Measurements from ENCODE around the gene TNFRSF11A. TPM values are rescaled to one million over a fixed set of nuclear protein-coding genes. Genes with fewer than 3 reads are reported as not detected.

TNFRSF11A gene
- total and polyA plus RNA-seq, 10 donors = 0.29 to 11.8 (median 4.2) TPM

- H3K9me3 ChIP-seq = no peaks in the 10 kb centered on the region
- DNase-seq = no peak
- H3K36me3 ChIP-seq = no peaks in the 10 kb centered on the region
- peaks cover 0 to 14% (median under 1%) of the 10 kb centered on the region in 6 donors for H3K4me1 ChIP-seq
- H3K4me3 ChIP-seq = no peak overlapping the region
- peaks cover 0 to 40% (median 0%) of the 10 kb centered on the region in 7 donors for H3K27me3 ChIP-seq (replicated peaks in 1 of 7)
- no peak overlapping the region for H3K27ac ChIP-seq
- no peak for TF ChIP-seq POLR2AphosphoS5 (IDR thresholded peaks at IDR 0.05)
- intact Hi-C loops (cut with DNase I; ENCODE audit: low total_unique reads) = no loop called here
- WGBS, 5 donors = 86 to 93% (median 90%) methylated on average over 7 of the region's 7 CpGs
Observed at GRCh38 chr18:62337336-62337735, 12.2 kb downstream of the TNFRSF11A start.

- 76 to 83% (median 80%) methylated on average over 10 of the region's 10 CpGs for WGBS, 5 donors
- DNase-seq = no peak
- TF ChIP-seq POLR2AphosphoS5 (IDR thresholded peaks at IDR 0.05) (no peak), POLR2A (IDR thresholded peaks at IDR 0.05) (no peak)
- TF ChIP-seq, protein P1, sequence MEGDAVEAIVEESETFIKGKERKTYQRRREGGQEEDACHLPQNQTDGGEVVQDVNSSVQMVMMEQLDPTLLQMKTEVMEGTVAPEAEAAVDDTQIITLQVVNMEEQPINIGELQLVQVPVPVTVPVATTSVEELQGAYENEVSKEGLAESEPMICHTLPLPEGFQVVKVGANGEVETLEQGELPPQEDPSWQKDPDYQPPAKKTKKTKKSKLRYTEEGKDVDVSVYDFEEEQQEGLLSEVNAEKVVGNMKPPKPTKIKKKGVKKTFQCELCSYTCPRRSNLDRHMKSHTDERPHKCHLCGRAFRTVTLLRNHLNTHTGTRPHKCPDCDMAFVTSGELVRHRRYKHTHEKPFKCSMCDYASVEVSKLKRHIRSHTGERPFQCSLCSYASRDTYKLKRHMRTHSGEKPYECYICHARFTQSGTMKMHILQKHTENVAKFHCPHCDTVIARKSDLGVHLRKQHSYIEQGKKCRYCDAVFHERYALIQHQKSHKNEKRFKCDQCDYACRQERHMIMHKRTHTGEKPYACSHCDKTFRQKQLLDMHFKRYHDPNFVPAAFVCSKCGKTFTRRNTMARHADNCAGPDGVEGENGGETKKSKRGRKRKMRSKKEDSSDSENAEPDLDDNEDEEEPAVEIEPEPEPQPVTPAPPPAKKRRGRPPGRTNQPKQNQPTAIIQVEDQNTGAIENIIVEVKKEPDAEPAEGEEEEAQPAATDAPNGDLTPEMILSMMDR (IDR thresholded peaks at IDR 0.05 in 8 of 11, conservative IDR thresholded peaks at IDR 0.05 in 3 of 11) = no peak
- H3K4me1 ChIP-seq = peaks cover 0 to 8% (median 0%) of the 10 kb centered on the region in 6 donors
- H3K27ac ChIP-seq = no peak overlapping the region
- H3K9me3 ChIP-seq = no peaks in the 10 kb centered on the region
- H3K27me3 ChIP-seq (replicated peaks in 1 of 7) = peaks cover 0 to 30% (median 0%) of the 10 kb centered on the region in 7 donors
- H3K4me3 ChIP-seq = no peak overlapping the region
- H3K36me3 ChIP-seq = no peaks in the 10 kb centered on the region
- intact Hi-C loops (cut with DNase I; ENCODE audit: low total_unique reads) = no loop called here
Observed at GRCh38 chr18:62338446-62339105, 13.5 kb downstream of the TNFRSF11A start.

DNA sequence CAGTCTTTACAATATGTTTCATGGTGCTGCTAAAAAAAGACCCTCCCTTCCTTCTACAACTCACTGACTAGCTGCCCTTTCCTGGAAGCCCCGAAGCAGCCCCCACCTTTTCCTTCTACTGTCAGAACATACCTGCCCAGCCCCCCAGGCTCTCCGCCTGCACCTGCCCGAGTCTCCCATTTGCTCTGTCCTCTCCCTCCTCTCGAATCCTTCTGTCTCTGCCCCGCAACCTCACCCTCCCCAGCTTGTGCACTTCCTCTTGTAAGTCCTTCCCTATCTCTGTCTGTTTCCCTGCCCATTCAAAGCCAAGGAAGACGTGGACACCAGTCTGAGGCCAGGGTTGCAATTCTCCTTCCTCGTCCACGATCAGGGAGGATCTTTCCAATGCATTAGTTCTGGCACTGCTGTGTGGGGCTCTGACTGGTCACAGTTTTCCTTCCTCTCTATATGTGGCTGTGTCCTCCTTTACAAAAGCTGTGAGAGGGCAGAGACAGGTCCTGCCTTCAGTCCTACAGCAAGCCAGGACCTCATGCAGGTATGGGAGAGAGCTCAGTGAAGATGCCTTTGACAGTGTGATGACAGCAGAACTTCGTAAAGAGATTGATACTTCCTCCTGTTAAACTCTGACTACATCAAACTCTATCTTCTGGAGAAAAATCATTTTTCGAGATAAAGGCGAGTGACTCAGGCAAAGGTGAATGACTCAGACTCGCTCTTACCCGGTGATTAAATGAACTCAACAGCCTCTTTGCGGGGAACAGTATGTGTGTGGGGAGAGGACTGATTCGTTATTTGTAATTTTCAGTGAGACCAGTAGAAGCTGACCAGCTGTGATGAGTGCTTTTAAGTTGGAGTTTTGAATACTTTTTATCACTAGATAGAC, 14.2 kb downstream of the TNFRSF11A start:
- Histone ChIP-seq H3K27ac (no peak overlapping the region), H3K4me3 (no peak overlapping the region), H3K4me1 (peaks cover 0 to 8% (median 0%) of the 10 kb centered on the region in 6 donors), H3K9me3 (no peaks in the 10 kb centered on the region), H3K27me3 (replicated peaks in 1 of 7) (peaks cover 0 to 22% (median 0%) of the 10 kb centered on the region in 7 donors), H3K36me3 (no peaks in the 10 kb centered on the region)
- TF ChIP-seq, protein P1 (IDR thresholded peaks at IDR 0.05 in 8 of 11, conservative IDR thresholded peaks at IDR 0.05 in 3 of 11) = no peak
- TF ChIP-seq POLR2AphosphoS5 (IDR thresholded peaks at IDR 0.05) = no peak
- no peak for TF ChIP-seq POLR2A (IDR thresholded peaks at IDR 0.05)
- DNase-seq = no peak
- 54 to 72% (median 60%) methylated on average over 15 of the region's 15 CpGs for WGBS, 5 donors
- intact Hi-C loops (cut with DNase I; ENCODE audit: low total_unique reads) = no loop called here

- Histone ChIP-seq H3K36me3 (no peaks in the 10 kb centered on the region), H3K4me1 (peaks cover 0 to 8% (median 0%) of the 10 kb centered on the region in 6 donors), H3K9me3 (no peaks in the 10 kb centered on the region), H3K4me3 (no peak overlapping the region), H3K27me3 (replicated peaks in 1 of 7) (peaks cover 0 to 14% (median 0%) of the 10 kb centered on the region in 7 donors), H3K27ac (no peak overlapping the region)
- whole genome bisulfite sequencing, 5 donors = 87 to 96% (median 91%) methylated on average over 9 of the region's 9 CpGs
- DNase-seq = no peak
- intact Hi-C loops (cut with DNase I; ENCODE audit: low total_unique reads) = no loop called here
- TF ChIP-seq POLR2AphosphoS5 (IDR thresholded peaks at IDR 0.05) = no peak
- TF ChIP-seq, protein P1 (IDR thresholded peaks at IDR 0.05 in 8 of 11, conservative IDR thresholded peaks at IDR 0.05 in 3 of 11) = no peak
- TF ChIP-seq POLR2A (IDR thresholded peaks at IDR 0.05) = no peak
Observed at GRCh38 chr18:62340996-62341395, 15.9 kb downstream of the TNFRSF11A start.

All from spleen (tissue), 11 donors.